Transverse colon (tissue), 4 donors: ENCODE measurements around the gene BAIAP3. TPM values are rescaled to one million over a fixed set of nuclear protein-coding genes. Genes with fewer than 3 reads are reported as not detected.

Source experiments
- DNase-seq: peaks from one replicate; pipeline ENCODE4 v3.0.0-alpha.2; 2019
- H3K27ac ChIP-seq, 4 donors: fragments of 200-600 bp; sonication (generic); 2 replicates each; pipeline ENCODE4 v1.5.1; 2016 to 2018; ENCODE audit warnings: inconsistent platforms in 4 of 4
- H3K27me3 ChIP-seq: fragments of 200-600 bp; sonication (generic); 2 replicates; pipeline ENCODE4 v1.5.1; 2017; ENCODE audit warnings: inconsistent platforms
- H3K36me3 ChIP-seq, 4 donors: fragments of 200-600 bp; sonication (generic); 2 replicates each; pipeline ENCODE4 v1.5.1; 2017 to 2019; ENCODE audit warnings: inconsistent platforms in 4 of 4
- H3K4me1 ChIP-seq, 4 donors: fragments of 200-600 bp; sonication (generic); 2 replicates each; pipeline ENCODE4 v1.5.1; 2017 to 2020; ENCODE audit warnings: inconsistent platforms in 4 of 4
- H3K4me3 ChIP-seq, 4 donors: fragments of 200-600 bp; sonication (generic); 1 replicate in 1 of 4; 2 replicates in 3 of 4; pipeline versions ENCODE4 v1.5.1 to v1.6.1; 2017 to 2019; ENCODE audit warnings: inconsistent platforms in 4 of 4
- H3K9me3 ChIP-seq, 2 donors: fragments of 200-600 bp; sonication (generic); 2 replicates each; pipeline ENCODE4 v1.5.1; 2017 to 2019; ENCODE audit warnings: inconsistent platforms in 2 of 2
- EP300 ChIP-seq: sonication (generic); formaldehyde crosslinking; IDR thresholded peaks from one replicate; pipeline ENCODE4 v1.6.1; 2017; ENCODE audit warnings: antibody characterized with exemption, low read depth
- POLR2A ChIP-seq: fragments of 450-650 bp; IDR thresholded peaks from one replicate; pipeline ENCODE4 v1.6.1; 2016; ENCODE audit warnings: antibody characterized with exemption, mild to moderate bottlenecking, moderate library complexity
- POLR2AphosphoS5 ChIP-seq, 3 donors: sonication (generic); formaldehyde crosslinking; IDR thresholded peaks; one replicate each; pipeline ENCODE4 v1.6.1; 2016; ENCODE audit warnings: antibody characterized with exemption in 3 of 3
- WGBS, 2 donors: methylation state at CpG; one replicate each; pipeline ENCODE4 v1.1.5; 2018; ENCODE audit warnings: low coverage in 1 of 2; 5-methylcytosine and 5-hydroxymethylcytosine counted together
- in situ Hi-C, 4 donors: fragments of 200-750 bp; cut with MboI; loops; one replicate each; pipeline versions ENCODE4 v1.15.0 to v1.15.1; 2017; ENCODE audit warnings: low sequenced_read_pairs in 3 of 4, low pct_ligation_motif_present in 1 of 4, low pct_unique_long_range_greater_than_20kb in 1 of 4
- intact Hi-C: fragments of 100-400 bp; cut with DNase I; formaldehyde crosslinking; loops from one replicate; pipeline ENCODE4 v1.15.1; 2023; ENCODE audit warnings: low total_unique reads
- total RNA-seq, 4 donors: library from RNA; depleted of rRNA; stranded (reverse); fragments of >200 nt; gene quantifications; one replicate each; pipeline ENCODE4 v1.1.0, GENCODE V29; 2016
- TF ChIP-seq, protein P1 (sequence below), 5 experiments: fragments of 200-600 bp in 3 of 5; fragments of 450-650 bp in 2 of 5; sonication (generic) in 3 of 5; IDR thresholded peaks; 1 replicate in 2 of 5; 2 replicates in 3 of 5; pipeline ENCODE4 v1.5.1; 2016 to 2017; ENCODE audit warnings: antibody characterized with exemption in 5 of 5, inconsistent platforms in 3 of 5, mild to moderate bottlenecking in 2 of 5, moderate library complexity in 1 of 5

Gene BAIAP3
- total RNA-seq, 4 donors from 2014 or later: 7.3 to 190 (median 11.4) TPM

DNA sequence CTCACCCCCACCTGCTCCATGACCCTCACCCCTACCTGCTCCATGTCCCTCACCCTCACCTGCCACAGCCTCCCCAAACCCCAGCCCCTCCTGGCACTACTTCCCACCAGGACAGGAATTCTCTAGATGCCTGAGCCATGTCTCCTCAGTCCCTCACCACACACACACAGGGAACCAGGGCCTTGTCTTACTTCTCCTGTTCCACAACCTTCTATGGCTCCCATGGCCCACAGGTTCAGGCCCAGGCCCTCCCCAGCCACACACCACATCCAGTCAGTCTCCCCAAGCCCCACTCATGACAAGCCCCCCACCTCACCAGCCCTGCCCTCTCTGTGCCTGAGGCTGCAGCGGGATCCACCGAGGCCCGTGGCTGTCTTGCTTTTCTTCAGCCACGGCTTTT lies 27.1 kb upstream of the BAIAP3 start:
- H3K9me3 ChIP-seq: no peaks in the 10 kb centered on the region
- H3K4me3 ChIP-seq: no peak overlapping the region
- H3K27me3 ChIP-seq: peaks cover 2% of the 10 kb centered on the region
- no peak for DNase-seq
- no peak overlapping the region for H3K27ac ChIP-seq
- H3K4me1 ChIP-seq: peaks cover 17 to 26% (median 24%) of the 10 kb centered on the region in 4 donors
- H3K36me3 ChIP-seq: no peaks in the 10 kb centered on the region
- 54 to 67% methylated on average over 3 to 4 of the region's 4 CpGs for WGBS, 2 donors
- intact Hi-C loops: no loop called here
- in situ Hi-C loops: no loop called here
- TF ChIP-seq, protein P1, sequence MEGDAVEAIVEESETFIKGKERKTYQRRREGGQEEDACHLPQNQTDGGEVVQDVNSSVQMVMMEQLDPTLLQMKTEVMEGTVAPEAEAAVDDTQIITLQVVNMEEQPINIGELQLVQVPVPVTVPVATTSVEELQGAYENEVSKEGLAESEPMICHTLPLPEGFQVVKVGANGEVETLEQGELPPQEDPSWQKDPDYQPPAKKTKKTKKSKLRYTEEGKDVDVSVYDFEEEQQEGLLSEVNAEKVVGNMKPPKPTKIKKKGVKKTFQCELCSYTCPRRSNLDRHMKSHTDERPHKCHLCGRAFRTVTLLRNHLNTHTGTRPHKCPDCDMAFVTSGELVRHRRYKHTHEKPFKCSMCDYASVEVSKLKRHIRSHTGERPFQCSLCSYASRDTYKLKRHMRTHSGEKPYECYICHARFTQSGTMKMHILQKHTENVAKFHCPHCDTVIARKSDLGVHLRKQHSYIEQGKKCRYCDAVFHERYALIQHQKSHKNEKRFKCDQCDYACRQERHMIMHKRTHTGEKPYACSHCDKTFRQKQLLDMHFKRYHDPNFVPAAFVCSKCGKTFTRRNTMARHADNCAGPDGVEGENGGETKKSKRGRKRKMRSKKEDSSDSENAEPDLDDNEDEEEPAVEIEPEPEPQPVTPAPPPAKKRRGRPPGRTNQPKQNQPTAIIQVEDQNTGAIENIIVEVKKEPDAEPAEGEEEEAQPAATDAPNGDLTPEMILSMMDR (IDR thresholded peaks at IDR 0.05): no peak
- TF ChIP-seq EP300: no peak
- no peak for TF ChIP-seq POLR2A
- no peak for TF ChIP-seq POLR2AphosphoS5 (IDR thresholded peaks at IDR 0.05)

DNA sequence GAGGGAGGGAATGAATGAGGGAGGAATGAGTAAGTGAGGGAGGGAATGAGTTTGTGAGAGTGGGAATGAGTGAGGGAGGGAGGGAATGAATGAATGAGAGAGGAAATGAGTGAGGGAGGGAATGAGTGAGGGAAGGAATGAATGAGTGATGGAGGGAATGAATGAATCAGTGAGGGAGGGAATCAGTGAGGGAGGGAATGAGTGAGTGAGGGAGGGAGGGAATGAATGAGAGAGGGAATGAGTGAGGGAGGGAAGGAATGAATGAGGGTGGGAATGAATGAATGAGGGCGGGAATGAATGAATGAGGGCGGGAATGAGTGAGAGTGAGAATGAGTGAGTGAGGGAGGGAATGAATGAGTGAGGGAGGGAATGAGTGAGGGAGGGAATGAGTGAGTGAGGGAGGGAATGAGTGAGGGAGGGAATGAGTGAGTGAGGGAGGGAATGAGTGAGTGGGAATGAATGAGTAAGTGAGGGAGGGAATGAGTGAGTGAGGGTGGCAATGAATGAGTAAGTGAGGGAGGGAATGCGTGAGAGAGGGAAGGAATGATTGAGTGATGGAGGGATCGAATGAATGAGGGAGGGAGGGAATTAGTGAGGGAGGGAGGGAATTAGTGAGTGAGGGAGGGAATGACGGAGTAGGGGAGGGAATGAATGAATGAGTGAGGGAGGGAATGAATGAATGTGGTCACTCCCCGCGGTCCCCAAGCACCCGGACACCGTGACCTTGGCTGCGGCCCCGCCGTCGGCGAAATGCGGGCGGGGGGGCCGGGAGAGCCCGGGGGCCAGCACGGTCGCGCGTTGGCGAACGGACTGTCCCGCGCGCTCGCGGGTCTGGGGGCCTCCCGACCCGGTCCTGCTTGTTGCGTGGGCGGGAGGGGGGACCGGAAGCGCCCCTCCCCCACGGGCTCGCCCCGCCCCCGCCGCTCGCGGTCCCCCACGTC lies 25.1 kb upstream of the BAIAP3 start:
- no peaks in the 10 kb centered on the region for H3K36me3 ChIP-seq
- DNase-seq: peak; percentile 37
- intact Hi-C loops: no loop called here
- in situ Hi-C loops: no loop called here
- peak overlapping the region; percentile 77 to 93 (median 86) for H3K4me3 ChIP-seq
- H3K9me3 ChIP-seq: no peaks in the 10 kb centered on the region
- 7 to 24% methylated on average over 4 to 21 of the region's 43 CpGs for WGBS, 2 donors
- H3K27me3 ChIP-seq: no peaks in the 10 kb centered on the region
- H3K4me1 ChIP-seq: peaks cover 21 to 40% (median 35%) of the 10 kb centered on the region in 4 donors
- H3K27ac ChIP-seq: peak overlapping the region; percentile 96 to 99 (median 98)
- TF ChIP-seq POLR2A (no peak), EP300 (no peak)
- TF ChIP-seq, protein P1 (IDR thresholded peaks at IDR 0.05): no peak

DNA sequence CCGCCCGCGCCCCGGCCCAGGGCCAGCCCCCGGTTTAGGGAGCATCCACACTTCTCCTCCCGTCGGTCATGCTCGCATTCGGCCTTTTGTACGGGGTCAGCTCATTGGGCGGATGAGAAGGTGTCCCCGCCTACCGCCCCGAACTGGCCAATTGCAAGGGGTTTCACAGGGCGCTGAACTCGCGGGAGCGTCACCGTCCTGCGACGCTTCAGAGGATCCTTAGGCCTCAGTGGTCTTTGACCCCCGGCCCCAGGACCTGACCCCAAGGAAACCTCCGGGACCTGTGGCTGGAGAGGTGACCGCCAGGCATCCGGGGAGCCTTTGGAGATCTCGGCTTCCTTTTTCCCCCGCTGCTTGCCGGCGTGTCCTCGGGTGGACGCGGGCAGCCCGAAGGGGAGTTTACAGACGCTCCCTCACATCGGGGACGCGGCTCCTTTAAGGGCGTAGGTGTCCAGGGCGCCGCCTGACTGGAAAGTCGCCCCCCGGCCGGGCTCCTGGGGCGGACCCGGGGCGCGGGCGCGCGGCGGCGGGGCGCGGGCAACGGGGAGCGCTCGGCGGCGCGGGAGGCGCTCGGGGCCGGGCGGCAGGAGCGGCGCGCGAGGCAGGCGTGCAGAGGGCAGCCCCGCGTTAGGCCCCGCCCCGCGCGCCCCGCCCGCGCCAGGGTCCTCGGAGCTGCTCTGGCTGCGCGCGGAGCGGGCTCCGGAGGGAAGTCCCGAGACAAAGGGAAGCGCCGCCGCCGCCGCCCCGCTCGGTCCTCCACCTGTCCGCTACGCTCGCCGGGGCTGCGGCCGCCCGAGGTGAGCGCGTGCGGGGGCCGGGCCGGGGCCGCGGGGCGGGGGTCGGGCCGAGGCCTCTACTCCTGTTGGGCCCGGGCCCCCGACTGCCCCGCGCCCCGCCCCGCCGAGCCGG lies 24.2 kb upstream of the BAIAP3 start, which contains the start of gene UBE2I:
Gene UBE2I, plus strand, starts transcription at position 660 of the 909 bp plus-strand sequence. CDS start 4,395 bp downstream, outside the sequence.
- Histone ChIP-seq H3K36me3 (peaks cover 0 to under 1% (median 0%) of the 10 kb centered on the region in 4 donors), H3K4me1 (peaks cover 21 to 32% (median 30%) of the 10 kb centered on the region in 4 donors), H3K4me3 (peak within 1 kb of the TSS; percentile 80 to 93 (median 90)), H3K9me3 (no peaks in the 10 kb centered on the region), H3K27me3 (no peaks in the 10 kb centered on the region), H3K27ac (peak within 1 kb of the TSS; percentile 96 to 99 (median 98))
- TF ChIP-seq POLR2AphosphoS5 (IDR thresholded peaks at IDR 0.05) (peak; percentile 68 to 76 (median 69)), EP300 (no peak), POLR2A (no peak)
- TF ChIP-seq, protein P1 (IDR thresholded peaks at IDR 0.05): no peak
- in situ Hi-C loops: no loop called here
- DNase-seq: peak; percentile 97
- intact Hi-C loops: no loop called here
- 1% methylated on average over 36 of the region's 117 CpGs; no CpG with 5 or more reads in 1 of the 2 donors for WGBS, 2 donors
